AG04450 (cell line): ENCODE data around the gene MBD5. TPM values are rescaled to one million over a fixed set of nuclear protein-coding genes. Genes with fewer than 3 reads are reported as not detected.

Experiments used
- CTCF ChIA-PET: fragments of 300-600, 350-600 bp; formaldehyde crosslinking; extraction: SDS; loops from one replicate; lab custom pipeline; 2022; ENCODE audit warnings: antibody characterized with exemption, inconsistent platforms; lab: Charles Lee
- POLR2A ChIA-PET: fragments of 350-600 bp; formaldehyde crosslinking; extraction: SDS; loops from one replicate; lab custom pipeline; 2021; ENCODE audit warnings: antibody characterized with exemption, inconsistent platforms; lab: Yijun Ruan, JAX
- DNase-seq: peaks from one replicate; pipeline ENCODE4 v3.0.0-alpha.2; 2011; ENCODE audit warnings: low read depth, low spot score
- H3K27ac ChIP-seq: one replicate; pipeline ENCODE4 v1.5.1; 2012; ENCODE audit warnings: low read depth, low read length, control low read depth
- H3K27me3 ChIP-seq: one replicate; pipeline ENCODE4 v1.6.0; 2012; ENCODE audit warnings: low read length; ENCODE audit not compliant: control insufficient read depth, insufficient read depth
- H3K4me3 ChIP-seq: 2 replicates; pipeline ENCODE4 v1.5.1; 2011; ENCODE audit warnings: mild to moderate bottlenecking, low read depth, low read length, control low read depth
- H3K9me3 ChIP-seq: 2 replicates; pipeline ENCODE4 v1.5.1; 2012; ENCODE audit warnings: low read length; ENCODE audit not compliant: control insufficient read depth, insufficient read depth
- polyA plus RNA-seq: library from polyadenylated mRNA; depleted of rRNA; stranded (reverse); fragments of >200 nt; gene quantifications from 2 replicates; pipeline ENCODE4 v1.2.3, GENCODE V29; 2011
- TF ChIP-seq, protein P1 (sequence below): IDR thresholded peaks from 2 replicates; pipeline ENCODE4 v1.5.1; 2011; ENCODE audit warnings: low read depth, low read length, control low read depth, inconsistent platforms

MBD5 gene
- polyA plus RNA-seq, 1 experiment = 40.4 TPM

GRCh38 chr2:148300544-148300943, 279.7 kb downstream of the MBD5 start:
- Histone ChIP-seq H3K9me3 (no peaks in the 10 kb centered on the region; the same call in 1 of the 2 replicates), H3K27ac (no peak overlapping the region), H3K4me3 (no peak overlapping the region), H3K27me3 (no peaks in the 10 kb centered on the region)
- CTCF ChIA-PET = interaction anchor here (1.6 kb wide), 1 partner anchor 209 kb away, joined by 3 read pairs; no protein-coding TSS in a partner anchor
- POLR2A ChIA-PET = no interaction called here
- TF ChIP-seq, protein P1, sequence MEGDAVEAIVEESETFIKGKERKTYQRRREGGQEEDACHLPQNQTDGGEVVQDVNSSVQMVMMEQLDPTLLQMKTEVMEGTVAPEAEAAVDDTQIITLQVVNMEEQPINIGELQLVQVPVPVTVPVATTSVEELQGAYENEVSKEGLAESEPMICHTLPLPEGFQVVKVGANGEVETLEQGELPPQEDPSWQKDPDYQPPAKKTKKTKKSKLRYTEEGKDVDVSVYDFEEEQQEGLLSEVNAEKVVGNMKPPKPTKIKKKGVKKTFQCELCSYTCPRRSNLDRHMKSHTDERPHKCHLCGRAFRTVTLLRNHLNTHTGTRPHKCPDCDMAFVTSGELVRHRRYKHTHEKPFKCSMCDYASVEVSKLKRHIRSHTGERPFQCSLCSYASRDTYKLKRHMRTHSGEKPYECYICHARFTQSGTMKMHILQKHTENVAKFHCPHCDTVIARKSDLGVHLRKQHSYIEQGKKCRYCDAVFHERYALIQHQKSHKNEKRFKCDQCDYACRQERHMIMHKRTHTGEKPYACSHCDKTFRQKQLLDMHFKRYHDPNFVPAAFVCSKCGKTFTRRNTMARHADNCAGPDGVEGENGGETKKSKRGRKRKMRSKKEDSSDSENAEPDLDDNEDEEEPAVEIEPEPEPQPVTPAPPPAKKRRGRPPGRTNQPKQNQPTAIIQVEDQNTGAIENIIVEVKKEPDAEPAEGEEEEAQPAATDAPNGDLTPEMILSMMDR = no peak
- DNase-seq = no peak

GRCh38 chr2:148301362-148301761, 280.5 kb downstream of the MBD5 start:
- ChIA-PET POLR2A (no interaction called here), CTCF (interaction anchor here (1.6 kb wide), 1 partner anchor 208 kb away, joined by 3 read pairs; no protein-coding TSS in a partner anchor)
- DNase-seq = no peak
- TF ChIP-seq, protein P1 = no peak
- Histone ChIP-seq H3K9me3 (no peaks in the 10 kb centered on the region; the same call in 1 of the 2 replicates), H3K4me3 (no peak overlapping the region), H3K27ac (no peak overlapping the region), H3K27me3 (no peaks in the 10 kb centered on the region)

DNA sequence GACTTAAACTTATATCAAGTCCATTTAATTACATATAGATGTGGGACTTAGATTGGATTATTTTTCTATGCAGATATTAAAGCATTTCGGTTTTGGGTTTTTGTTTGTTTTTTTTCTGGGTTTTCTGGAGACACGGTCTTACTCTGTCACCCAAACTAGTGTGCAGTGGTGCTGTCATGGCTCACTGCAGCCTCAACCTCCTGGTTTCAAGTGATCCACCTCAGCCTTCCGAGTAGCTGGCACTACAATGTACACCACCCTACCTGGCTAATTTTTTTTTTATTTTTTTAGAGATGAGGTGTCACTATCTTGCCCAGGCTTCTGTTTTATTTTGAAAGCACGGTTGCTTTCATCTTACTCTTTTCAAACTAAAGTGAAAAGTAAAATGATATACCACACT, 281.6 kb downstream of the MBD5 start:
- ChIA-PET POLR2A (no interaction called here), CTCF (interaction anchor here (1.1 kb wide), 1 partner anchor 312 kb away, joined by 3 read pairs; no protein-coding TSS in a partner anchor)
- TF ChIP-seq, protein P1 = no peak
- no peak for DNase-seq
- H3K9me3 ChIP-seq = no peaks in the 10 kb centered on the region; the same call in 1 of the 2 replicates
- H3K4me3 ChIP-seq = no peak overlapping the region
- no peak overlapping the region for H3K27ac ChIP-seq
- no peaks in the 10 kb centered on the region for H3K27me3 ChIP-seq

- Histone ChIP-seq H3K27ac (no peak overlapping the region), H3K27me3 (no peaks in the 10 kb centered on the region), H3K9me3 (no peaks in the 10 kb centered on the region; the same call in 1 of the 2 replicates), H3K4me3 (no peak overlapping the region)
- CTCF ChIA-PET = interaction anchor here (1.1 kb wide), 1 partner anchor 313 kb away, joined by 3 read pairs; no protein-coding TSS in a partner anchor
- TF ChIP-seq, protein P1 = no peak
- POLR2A ChIA-PET = no interaction called here
- no peak for DNase-seq
Measured at GRCh38 chr2:148303161-148303560, 282.3 kb downstream of the MBD5 start.

DNA sequence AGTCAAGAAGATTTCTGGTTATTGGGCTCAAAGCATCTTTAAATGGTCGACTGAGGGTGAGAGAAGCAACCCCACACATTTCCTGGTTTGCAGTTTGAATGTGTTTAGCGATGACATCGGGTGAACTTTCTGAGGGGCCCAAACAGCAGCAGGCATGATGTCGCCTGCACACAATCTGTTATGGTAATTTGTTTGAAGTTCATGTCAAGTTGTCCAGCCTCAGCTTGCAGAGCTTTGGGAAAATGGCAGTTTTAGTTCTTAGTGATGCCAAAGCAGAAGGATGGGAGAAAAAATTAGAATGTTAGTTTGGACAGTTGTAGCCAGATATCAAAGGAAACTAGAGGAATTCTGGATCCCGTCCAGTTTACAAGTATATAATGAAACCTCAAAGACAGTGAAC, 284.6 kb downstream of the MBD5 start:
- Histone ChIP-seq H3K9me3 (no peaks in the 10 kb centered on the region; the same call in 1 of the 2 replicates), H3K4me3 (no peak overlapping the region), H3K27ac (no peak overlapping the region), H3K27me3 (no peaks in the 10 kb centered on the region)
- ChIA-PET POLR2A (no interaction called here), CTCF (no interaction called here)
- DNase-seq = no peak
- TF ChIP-seq, protein P1 = no peak
